HepG2 (cell line): Measurements from ENCODE around the gene PEAR1. TPM values are rescaled to one million over a fixed set of nuclear protein-coding genes. Genes with fewer than 3 reads are reported as not detected.

Experiments used
- ATAC-seq: fragments of 200-7000 bp; cut with Tn5 transposase; 3 replicates; pipeline ENCODE4 v1.9.1; 2020; ENCODE audit warnings: mild to moderate bottlenecking, moderate library complexity
- BruUV-seq: library from RNA; stranded (reverse); fragments of 400-500 nt; replicated peaks from 2 replicates; lab custom pipeline; 2021; lab: Mats Ljungman, UMichigan
- CTCF ChIA-PET: fragments of 300-600 bp; formaldehyde crosslinking; extraction: SDS; loops from one replicate; lab custom pipeline; 2021; ENCODE audit warnings: low total read pairs, inconsistent platforms, low intra/inter-chr PET ratio; lab: Yijun Ruan, JAX
- POLR2A ChIA-PET: fragments of 350-600 bp; sonication (Branson Sonifier 250); formaldehyde crosslinking; loops from one replicate; lab custom pipeline; 2020; ENCODE audit warnings: antibody characterized with exemption, inconsistent platforms; lab: Yijun Ruan, JAX
- DNase-seq: peaks from one replicate; pipeline ENCODE4 v3.0.0-alpha.2; 2015; ENCODE audit warnings: low spot score
- FAIRE-seq: peaks from 3 replicates; lab custom pipeline; 2011; peaks lifted over from hg19 to GRCh38; lab: Jason Lieb, UNC
- H2AFZ ChIP-seq: one replicate; pipeline ENCODE4 v1.6.1; 2011; ENCODE audit warnings: low read length, inconsistent platforms
- H3K27ac ChIP-seq: fragments of 300-600 bp; 3 replicates; pipeline ENCODE4 v1.8.0; 2011; ENCODE audit warnings: mixed run types, mild to moderate bottlenecking, mixed read lengths, low read length, inconsistent platforms; ENCODE audit not compliant: insufficient read depth; ENCODE audit errors: extremely low read length
- H3K27me3 ChIP-seq, 2 experiments: fragments of 200-600 bp in 1 of 2; 2 replicates in 1 of 2; 3 replicates in 1 of 2; pipeline versions ENCODE4 v1.6.0 to v1.8.0; 2011; ENCODE audit warnings: low read length in 2 of 2, mild to moderate bottlenecking in 2 of 2, moderate library complexity in 2 of 2, inconsistent platforms in 1 of 2; ENCODE audit not compliant: insufficient read depth in 2 of 2, control insufficient read depth in 1 of 2
- H3K36me3 ChIP-seq, 2 experiments: fragments of 200-600 bp in 1 of 2; replicated peaks in 1 of 2; 2 replicates in 1 of 2; 3 replicates in 1 of 2; pipeline versions ENCODE4 v1.5.1 to v1.8.0; 2011; ENCODE audit warnings: low read length in 2 of 2, inconsistent platforms in 1 of 2; ENCODE audit not compliant: insufficient read depth in 2 of 2, control insufficient read depth in 1 of 2
- H3K4me1 ChIP-seq: 2 replicates; pipeline ENCODE4 v1.5.1; 2012; ENCODE audit warnings: low read length, inconsistent platforms; ENCODE audit not compliant: insufficient read depth
- H3K4me2 ChIP-seq: 2 replicates; pipeline ENCODE4 v1.6.0; 2011; ENCODE audit warnings: low read depth, low read length, inconsistent platforms
- H3K4me3 ChIP-seq, 3 experiments: fragments of 200-600 bp in 1 of 3; sonication (generic), shearing (Covaris generic) in 1 of 3; replicated peaks in 1 of 3; 2 replicates each; pipeline ENCODE4 v1.5.1; 2011 to 2016; ENCODE audit warnings: low read length in 3 of 3, inconsistent platforms in 2 of 3, low read depth in 2 of 3, mild to moderate bottlenecking in 2 of 3, control low read depth in 1 of 3, mixed read lengths in 1 of 3; ENCODE audit not compliant: insufficient read depth in 1 of 3
- H3K79me2 ChIP-seq: one replicate; pipeline ENCODE4 v1.6.1; 2011; ENCODE audit warnings: low read length, inconsistent platforms; ENCODE audit not compliant: insufficient read depth
- H3K9ac ChIP-seq: 2 replicates; pipeline ENCODE4 v1.6.0; 2011; ENCODE audit warnings: mild to moderate bottlenecking, low read depth, low read length, inconsistent platforms; ENCODE audit not compliant: insufficient read depth
- H3K9me3 ChIP-seq: 2 replicates; pipeline ENCODE4 v1.5.1; 2012; ENCODE audit warnings: mild to moderate bottlenecking, low read length
- H4K20me1 ChIP-seq: 2 replicates; pipeline ENCODE4 v1.6.0; 2011; ENCODE audit warnings: inconsistent platforms, mild to moderate bottlenecking, low read length, moderate library complexity; ENCODE audit not compliant: insufficient read depth
- AKAP8 ChIP-seq: sonication (generic); formaldehyde crosslinking; IDR thresholded peaks from 2 replicates; pipeline ENCODE4 v1.5.1; 2020; ENCODE audit warnings: mild to moderate bottlenecking, missing genetic modification reagents
- ATF1 ChIP-seq: IDR thresholded peaks from 2 replicates; pipeline ENCODE4 v1.6.1; 2016; ENCODE audit warnings: mild to moderate bottlenecking, control low read depth
- KAT7 ChIP-seq: IDR thresholded peaks from 2 replicates; pipeline ENCODE4 v1.6.1; 2018; ENCODE audit warnings: borderline replicate concordance, missing compliant biosample characterization
- MXI1 ChIP-seq: IDR thresholded peaks from 3 replicates; pipeline ENCODE4 v1.6.1; 2012; ENCODE audit warnings: low read depth, low read length, inconsistent platforms, borderline replicate concordance
- NR1H2 ChIP-seq: sonication (generic); formaldehyde crosslinking; IDR thresholded peaks from 2 replicates; pipeline ENCODE4 v1.8.1; 2022; ENCODE audit warnings: low read depth, missing genetic modification reagents, borderline replicate concordance
- POLR2AphosphoS5 ChIP-seq: IDR thresholded peaks from 2 replicates; pipeline ENCODE4 v1.6.1; 2012; ENCODE audit warnings: low read depth, low read length
- RAD21 ChIP-seq: fragments of 450-650 bp; formaldehyde crosslinking; IDR thresholded peaks from 2 replicates; pipeline ENCODE4 v1.5.0; 2020; ENCODE audit warnings: mild to moderate bottlenecking
- RNF2 ChIP-seq: fragments of 450-650 bp; conservative IDR thresholded peaks from 2 replicates; pipeline ENCODE4 v1.6.1; 2016; ENCODE audit warnings: low read depth
- SOX5 ChIP-seq: IDR thresholded peaks from 2 replicates; pipeline ENCODE4 v1.6.1; 2016; ENCODE audit warnings: borderline replicate concordance
- ZFP62 ChIP-seq: sonication (generic); formaldehyde crosslinking; IDR thresholded peaks from 2 replicates; pipeline ENCODE4 v1.4.0; 2020; ENCODE audit warnings: missing genetic modification reagents
- WGBS: methylation state at CpG from one replicate; pipeline ENCODE4 v1.1.6; 2017; ENCODE audit warnings: low lambda C conversion rate; 5-methylcytosine and 5-hydroxymethylcytosine counted together
- in situ Hi-C: cut with HindIII; loops from 2 replicates; pipeline ENCODE4 v1.10.0; 2017; ENCODE audit warnings: low pct_unique_long_range_greater_than_20kb; ENCODE audit not compliant: extremely low pct_ligation_motif_present
- intact Hi-C: fragments of 100-400 bp; cut with micrococcal nuclease; formaldehyde crosslinking; loops from one replicate; pipeline ENCODE4 v1.10.0; 2022; ENCODE audit not compliant: unreplicated experiment
- polyA plus RNA-seq, 8 experiments: library from polyadenylated mRNA; depleted of rRNA in 3 of 8; stranded (reverse) in 7 of 8; unstranded in 1 of 8; fragments of >200 nt; fragmentation: Illumina TruSeq in 4 of 8; extraction: Trizol in 4 of 8; gene quantifications; 2 replicates each; pipeline versions ENCODE4 v1.2.1 to v1.2.3, GENCODE V29; 2011 to 2016; ENCODE audit warnings: low read depth in 4 of 8, missing spikeins in 1 of 8, mixed read lengths in 1 of 8; ENCODE audit not compliant: insufficient read depth in 1 of 8
- total RNA-seq, 5 experiments: library from RNA; depleted of rRNA; stranded (reverse); fragments of >200 nt; fragmentation: Illumina TruSeq; extraction: Trizol; gene quantifications; 2 replicates each; pipeline ENCODE4 v1.2.3, GENCODE V29; 2016; ENCODE audit warnings: low read depth in 1 of 5
- TF ChIP-seq, protein P1 (sequence below): sonication (generic); formaldehyde crosslinking; IDR thresholded peaks from 2 replicates; pipeline ENCODE4 v1.8.0; 2022; ENCODE audit warnings: mild to moderate bottlenecking, missing genetic modification reagents, borderline replicate concordance
- TF ChIP-seq, protein P2 (sequence below): sonication (generic); formaldehyde crosslinking; IDR thresholded peaks from 2 replicates; pipeline ENCODE4 v1.5.1; 2020; ENCODE audit warnings: missing genetic modification reagents, mild to moderate bottlenecking, borderline replicate concordance
- TF ChIP-seq, protein P3 (sequence below): IDR thresholded peaks from 2 replicates; pipeline ENCODE4 v1.4.0; 2020; ENCODE audit warnings: mild to moderate bottlenecking, missing genetic modification reagents
- TF ChIP-seq, protein P4 (sequence below): sonication (generic); formaldehyde crosslinking; IDR thresholded peaks from 2 replicates; pipeline ENCODE4 v1.5.1; 2020; ENCODE audit warnings: mild to moderate bottlenecking, moderate library complexity, missing genetic modification reagents
- TF ChIP-seq, protein P5 (sequence below): sonication (generic); formaldehyde crosslinking; IDR thresholded peaks from 2 replicates; pipeline ENCODE4 v1.4.0; 2020; ENCODE audit warnings: missing genetic modification reagents; ENCODE audit errors: not compliant biosample characterization

Gene PEAR1
- total and polyA plus RNA-seq, 2 of the 13 experiments (the other 11 are each of a cell fraction or from before 2014, with no cell fraction given): 0.27 to 0.41 TPM

DNA sequence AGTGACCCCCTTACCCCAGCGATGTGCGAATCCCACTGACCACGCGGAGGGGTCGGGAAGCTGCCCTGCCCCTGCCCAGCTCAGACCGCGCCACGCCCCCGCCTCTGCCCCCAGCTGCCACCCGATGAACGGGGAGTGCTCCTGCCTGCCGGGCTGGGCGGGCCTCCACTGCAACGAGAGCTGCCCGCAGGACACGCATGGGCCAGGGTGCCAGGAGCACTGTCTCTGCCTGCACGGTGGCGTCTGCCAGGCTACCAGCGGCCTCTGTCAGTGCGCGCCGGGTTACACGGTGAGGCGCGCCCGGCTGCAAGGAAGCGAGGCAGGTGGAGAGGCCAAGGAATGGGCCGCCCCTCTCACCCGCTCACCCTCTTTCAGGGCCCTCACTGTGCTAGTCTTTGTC is 15.0 kb downstream of the PEAR1 start:
- FAIRE-seq: no peak
- TF ChIP-seq, protein P1, sequence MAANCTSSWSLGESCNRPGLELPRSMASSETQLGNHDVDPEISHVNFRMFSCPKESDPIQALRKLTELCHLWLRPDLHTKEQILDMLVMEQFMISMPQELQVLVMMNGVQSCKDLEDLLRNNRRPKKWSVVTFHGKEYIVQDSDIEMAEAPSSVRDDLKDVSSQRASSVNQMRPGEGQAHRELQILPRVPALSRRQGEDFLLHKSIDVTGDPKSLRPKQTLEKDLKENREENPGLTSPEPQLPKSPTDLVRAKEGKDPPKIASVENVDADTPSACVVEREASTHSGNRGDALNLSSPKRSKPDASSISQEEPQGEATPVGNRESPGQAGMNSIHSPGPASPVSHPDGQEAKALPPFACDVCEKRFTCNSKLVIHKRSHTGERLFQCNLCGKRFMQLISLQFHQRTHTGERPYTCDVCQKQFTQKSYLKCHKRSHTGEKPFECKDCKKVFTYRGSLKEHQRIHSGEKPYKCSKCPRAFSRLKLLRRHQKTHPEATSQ (CRISPR knock-in tag): no peak
- TF ChIP-seq POLR2AphosphoS5 (no peak), MXI1 (no peak), AKAP8 (no peak), ZFP62 (no peak), RAD21 (CRISPR knock-in tag) (no peak), RNF2 (no peak), NR1H2 (CRISPR knock-in tag) (no peak), SOX5 (CRISPR knock-in tag) (no peak), KAT7 (CRISPR knock-in tag) (no peak), ATF1 (CRISPR knock-in tag) (no peak)
- TF ChIP-seq, protein P2, sequence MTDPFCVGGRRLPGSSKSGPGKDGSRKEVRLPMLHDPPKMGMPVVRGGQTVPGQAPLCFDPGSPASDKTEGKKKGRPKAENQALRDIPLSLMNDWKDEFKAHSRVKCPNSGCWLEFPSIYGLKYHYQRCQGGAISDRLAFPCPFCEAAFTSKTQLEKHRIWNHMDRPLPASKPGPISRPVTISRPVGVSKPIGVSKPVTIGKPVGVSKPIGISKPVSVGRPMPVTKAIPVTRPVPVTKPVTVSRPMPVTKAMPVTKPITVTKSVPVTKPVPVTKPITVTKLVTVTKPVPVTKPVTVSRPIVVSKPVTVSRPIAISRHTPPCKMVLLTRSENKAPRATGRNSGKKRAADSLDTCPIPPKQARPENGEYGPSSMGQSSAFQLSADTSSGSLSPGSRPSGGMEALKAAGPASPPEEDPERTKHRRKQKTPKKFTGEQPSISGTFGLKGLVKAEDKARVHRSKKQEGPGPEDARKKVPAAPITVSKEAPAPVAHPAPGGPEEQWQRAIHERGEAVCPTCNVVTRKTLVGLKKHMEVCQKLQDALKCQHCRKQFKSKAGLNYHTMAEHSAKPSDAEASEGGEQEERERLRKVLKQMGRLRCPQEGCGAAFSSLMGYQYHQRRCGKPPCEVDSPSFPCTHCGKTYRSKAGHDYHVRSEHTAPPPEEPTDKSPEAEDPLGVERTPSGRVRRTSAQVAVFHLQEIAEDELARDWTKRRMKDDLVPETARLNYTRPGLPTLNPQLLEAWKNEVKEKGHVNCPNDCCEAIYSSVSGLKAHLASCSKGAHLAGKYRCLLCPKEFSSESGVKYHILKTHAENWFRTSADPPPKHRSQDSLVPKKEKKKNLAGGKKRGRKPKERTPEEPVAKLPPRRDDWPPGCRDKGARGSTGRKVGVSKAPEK: no peak
- TF ChIP-seq, protein P3, sequence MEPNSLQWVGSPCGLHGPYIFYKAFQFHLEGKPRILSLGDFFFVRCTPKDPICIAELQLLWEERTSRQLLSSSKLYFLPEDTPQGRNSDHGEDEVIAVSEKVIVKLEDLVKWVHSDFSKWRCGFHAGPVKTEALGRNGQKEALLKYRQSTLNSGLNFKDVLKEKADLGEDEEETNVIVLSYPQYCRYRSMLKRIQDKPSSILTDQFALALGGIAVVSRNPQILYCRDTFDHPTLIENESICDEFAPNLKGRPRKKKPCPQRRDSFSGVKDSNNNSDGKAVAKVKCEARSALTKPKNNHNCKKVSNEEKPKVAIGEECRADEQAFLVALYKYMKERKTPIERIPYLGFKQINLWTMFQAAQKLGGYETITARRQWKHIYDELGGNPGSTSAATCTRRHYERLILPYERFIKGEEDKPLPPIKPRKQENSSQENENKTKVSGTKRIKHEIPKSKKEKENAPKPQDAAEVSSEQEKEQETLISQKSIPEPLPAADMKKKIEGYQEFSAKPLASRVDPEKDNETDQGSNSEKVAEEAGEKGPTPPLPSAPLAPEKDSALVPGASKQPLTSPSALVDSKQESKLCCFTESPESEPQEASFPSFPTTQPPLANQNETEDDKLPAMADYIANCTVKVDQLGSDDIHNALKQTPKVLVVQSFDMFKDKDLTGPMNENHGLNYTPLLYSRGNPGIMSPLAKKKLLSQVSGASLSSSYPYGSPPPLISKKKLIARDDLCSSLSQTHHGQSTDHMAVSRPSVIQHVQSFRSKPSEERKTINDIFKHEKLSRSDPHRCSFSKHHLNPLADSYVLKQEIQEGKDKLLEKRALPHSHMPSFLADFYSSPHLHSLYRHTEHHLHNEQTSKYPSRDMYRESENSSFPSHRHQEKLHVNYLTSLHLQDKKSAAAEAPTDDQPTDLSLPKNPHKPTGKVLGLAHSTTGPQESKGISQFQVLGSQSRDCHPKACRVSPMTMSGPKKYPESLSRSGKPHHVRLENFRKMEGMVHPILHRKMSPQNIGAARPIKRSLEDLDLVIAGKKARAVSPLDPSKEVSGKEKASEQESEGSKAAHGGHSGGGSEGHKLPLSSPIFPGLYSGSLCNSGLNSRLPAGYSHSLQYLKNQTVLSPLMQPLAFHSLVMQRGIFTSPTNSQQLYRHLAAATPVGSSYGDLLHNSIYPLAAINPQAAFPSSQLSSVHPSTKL (CRISPR knock-in tag): no peak
- TF ChIP-seq, protein P4, sequence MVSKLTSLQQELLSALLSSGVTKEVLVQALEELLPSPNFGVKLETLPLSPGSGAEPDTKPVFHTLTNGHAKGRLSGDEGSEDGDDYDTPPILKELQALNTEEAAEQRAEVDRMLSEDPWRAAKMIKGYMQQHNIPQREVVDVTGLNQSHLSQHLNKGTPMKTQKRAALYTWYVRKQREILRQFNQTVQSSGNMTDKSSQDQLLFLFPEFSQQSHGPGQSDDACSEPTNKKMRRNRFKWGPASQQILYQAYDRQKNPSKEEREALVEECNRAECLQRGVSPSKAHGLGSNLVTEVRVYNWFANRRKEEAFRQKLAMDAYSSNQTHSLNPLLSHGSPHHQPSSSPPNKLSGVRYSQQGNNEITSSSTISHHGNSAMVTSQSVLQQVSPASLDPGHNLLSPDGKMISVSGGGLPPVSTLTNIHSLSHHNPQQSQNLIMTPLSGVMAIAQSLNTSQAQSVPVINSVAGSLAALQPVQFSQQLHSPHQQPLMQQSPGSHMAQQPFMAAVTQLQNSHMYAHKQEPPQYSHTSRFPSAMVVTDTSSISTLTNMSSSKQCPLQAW (CRISPR knock-in tag): no peak
- TF ChIP-seq, protein P5, sequence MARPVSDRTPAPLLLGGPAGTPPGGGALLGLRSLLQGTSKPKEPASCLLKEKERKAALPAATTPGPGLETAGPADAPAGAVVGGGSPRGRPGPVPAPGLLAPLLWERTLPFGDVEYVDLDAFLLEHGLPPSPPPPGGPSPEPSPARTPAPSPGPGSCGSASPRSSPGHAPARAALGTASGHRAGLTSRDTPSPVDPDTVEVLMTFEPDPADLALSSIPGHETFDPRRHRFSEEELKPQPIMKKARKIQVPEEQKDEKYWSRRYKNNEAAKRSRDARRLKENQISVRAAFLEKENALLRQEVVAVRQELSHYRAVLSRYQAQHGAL: no peak

More for the DNA sequence above, 15.0 kb downstream of the PEAR1 start:
- intact Hi-C loops (no loop called here), in situ Hi-C loops (no loop called here)
- no peak overlapping the region for H3K4me2 ChIP-seq
- CTCF ChIA-PET: no interaction called here
- peaks cover 15% of the 10 kb centered on the region for H3K4me1 ChIP-seq
- POLR2A ChIA-PET: no interaction called here
- no peak overlapping the region for H3K9ac ChIP-seq
- WGBS: 21% methylated on average over 9 of the region's 29 CpGs
- ATAC-seq (no peak), DNase-seq (no peak)
- H2AFZ ChIP-seq: no peak overlapping the region
- no peak overlapping the region for H3K4me3 ChIP-seq
- H3K9me3 ChIP-seq: no peaks in the 10 kb centered on the region
- BruUV-seq: no TSS peak
- H3K27me3 ChIP-seq: peaks cover 6 to 59% of the 10 kb centered on the region in 2 experiments; a peak in 4 of 5 replicates
- no peaks in the 10 kb centered on the region for H3K36me3 ChIP-seq
- no peaks in the 10 kb centered on the region for H3K79me2 ChIP-seq
- H3K27ac ChIP-seq: no peak overlapping the region
- H4K20me1 ChIP-seq: no peaks in the 10 kb centered on the region
